ENCODE data around the gene RPS15.
A peak's percentile ranks its signal among the peaks of the same experiment; 100 is the strongest.

DNA sequence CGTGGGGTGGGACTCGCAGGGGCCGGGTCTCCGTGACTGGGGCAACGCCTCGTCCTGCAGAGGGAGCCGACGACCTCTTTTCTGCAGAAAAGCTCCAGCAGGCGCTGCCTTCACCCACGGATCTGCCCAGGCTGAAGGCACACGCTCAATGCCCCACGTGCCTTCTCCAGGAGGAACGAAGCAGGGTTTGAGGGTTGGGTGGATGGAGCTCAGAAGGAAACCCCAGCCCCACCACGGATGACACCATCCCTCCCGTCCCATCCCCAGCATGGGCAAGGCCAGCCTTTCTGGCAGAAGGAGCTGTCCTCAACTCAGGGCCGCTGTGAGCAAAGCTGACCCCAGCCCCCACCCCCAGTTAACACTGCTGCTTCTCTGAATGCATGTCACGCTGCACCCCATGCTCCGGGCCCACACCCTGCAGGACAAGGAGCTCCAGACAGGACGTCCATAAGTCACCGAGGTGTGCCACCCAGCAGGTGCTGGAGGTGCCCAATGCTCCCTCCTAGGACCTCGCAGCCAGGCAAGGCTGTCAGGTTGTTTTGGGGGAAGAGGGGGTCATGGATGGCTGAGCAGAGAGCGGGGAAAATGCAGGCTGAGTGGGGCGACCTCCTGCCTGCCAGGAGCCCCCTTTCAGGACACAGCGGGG lies 33.4 kb downstream of the RPS15 start:
- TF ChIP-seq EHMT2 (IDR thresholded peaks at IDR 0.05; ENCODE audit: borderline replicate concordance, low read depth, low read length) (no peak), TARDBP (CRISPR knock-in tag; IDR thresholded peaks at IDR 0.05) (no peak), NR3C1 (CRISPR knock-in tag; IDR thresholded peaks at IDR 0.05) (no peak), POLR2AphosphoS5 (IDR thresholded peaks at IDR 0.05; ENCODE audit: low read depth, low read length) (no peak), ZNF510 (CRISPR knock-in tag; IDR thresholded peaks at IDR 0.05; ENCODE audit: low read depth) (no peak), DNMT1 (CRISPR knock-in tag; IDR thresholded peaks at IDR 0.05) (no peak), DPF2 (CRISPR knock-in tag; IDR thresholded peaks at IDR 0.05; ENCODE audit: borderline replicate concordance, low read depth) (no peak)
- TF ChIP-seq, protein P1, sequence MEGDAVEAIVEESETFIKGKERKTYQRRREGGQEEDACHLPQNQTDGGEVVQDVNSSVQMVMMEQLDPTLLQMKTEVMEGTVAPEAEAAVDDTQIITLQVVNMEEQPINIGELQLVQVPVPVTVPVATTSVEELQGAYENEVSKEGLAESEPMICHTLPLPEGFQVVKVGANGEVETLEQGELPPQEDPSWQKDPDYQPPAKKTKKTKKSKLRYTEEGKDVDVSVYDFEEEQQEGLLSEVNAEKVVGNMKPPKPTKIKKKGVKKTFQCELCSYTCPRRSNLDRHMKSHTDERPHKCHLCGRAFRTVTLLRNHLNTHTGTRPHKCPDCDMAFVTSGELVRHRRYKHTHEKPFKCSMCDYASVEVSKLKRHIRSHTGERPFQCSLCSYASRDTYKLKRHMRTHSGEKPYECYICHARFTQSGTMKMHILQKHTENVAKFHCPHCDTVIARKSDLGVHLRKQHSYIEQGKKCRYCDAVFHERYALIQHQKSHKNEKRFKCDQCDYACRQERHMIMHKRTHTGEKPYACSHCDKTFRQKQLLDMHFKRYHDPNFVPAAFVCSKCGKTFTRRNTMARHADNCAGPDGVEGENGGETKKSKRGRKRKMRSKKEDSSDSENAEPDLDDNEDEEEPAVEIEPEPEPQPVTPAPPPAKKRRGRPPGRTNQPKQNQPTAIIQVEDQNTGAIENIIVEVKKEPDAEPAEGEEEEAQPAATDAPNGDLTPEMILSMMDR (CRISPR knock-in tag; IDR thresholded peaks at IDR 0.05), result peak; percentile 51
- TF ChIP-seq, protein P2, sequence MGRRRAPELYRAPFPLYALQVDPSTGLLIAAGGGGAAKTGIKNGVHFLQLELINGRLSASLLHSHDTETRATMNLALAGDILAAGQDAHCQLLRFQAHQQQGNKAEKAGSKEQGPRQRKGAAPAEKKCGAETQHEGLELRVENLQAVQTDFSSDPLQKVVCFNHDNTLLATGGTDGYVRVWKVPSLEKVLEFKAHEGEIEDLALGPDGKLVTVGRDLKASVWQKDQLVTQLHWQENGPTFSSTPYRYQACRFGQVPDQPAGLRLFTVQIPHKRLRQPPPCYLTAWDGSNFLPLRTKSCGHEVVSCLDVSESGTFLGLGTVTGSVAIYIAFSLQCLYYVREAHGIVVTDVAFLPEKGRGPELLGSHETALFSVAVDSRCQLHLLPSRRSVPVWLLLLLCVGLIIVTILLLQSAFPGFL (CRISPR knock-in tag; IDR thresholded peaks at IDR 0.05), result no peak
- TF ChIP-seq, protein P3, sequence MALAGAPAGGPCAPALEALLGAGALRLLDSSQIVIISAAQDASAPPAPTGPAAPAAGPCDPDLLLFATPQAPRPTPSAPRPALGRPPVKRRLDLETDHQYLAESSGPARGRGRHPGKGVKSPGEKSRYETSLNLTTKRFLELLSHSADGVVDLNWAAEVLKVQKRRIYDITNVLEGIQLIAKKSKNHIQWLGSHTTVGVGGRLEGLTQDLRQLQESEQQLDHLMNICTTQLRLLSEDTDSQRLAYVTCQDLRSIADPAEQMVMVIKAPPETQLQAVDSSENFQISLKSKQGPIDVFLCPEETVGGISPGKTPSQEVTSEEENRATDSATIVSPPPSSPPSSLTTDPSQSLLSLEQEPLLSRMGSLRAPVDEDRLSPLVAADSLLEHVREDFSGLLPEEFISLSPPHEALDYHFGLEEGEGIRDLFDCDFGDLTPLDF (CRISPR knock-in tag; IDR thresholded peaks at IDR 0.05), result no peak
